Fibroblast of lung (primary cell): Measurements from ENCODE around the gene TNIK. TPM values are rescaled to one million over a fixed set of nuclear protein-coding genes. Genes with fewer than 3 reads are reported as not detected.

ENCODE experiments used
- DNase-seq, 2 donors: peaks; one replicate each; pipeline versions ENCODE4 v3.0.0 to v3.0.0-alpha.2; 2010; ENCODE audit warnings: low read depth in 2 of 2
- H2AFZ ChIP-seq: 2 replicates; pipeline ENCODE4 v1.5.1; 2012; ENCODE audit warnings: low read length, control low read depth, inconsistent platforms
- H3K27ac ChIP-seq: 2 replicates; pipeline ENCODE4 v1.5.1; 2011; ENCODE audit warnings: low read length, control low read depth; ENCODE audit not compliant: insufficient read depth
- H3K27me3 ChIP-seq: 2 replicates; pipeline ENCODE4 v1.5.1; 2011; ENCODE audit warnings: mild to moderate bottlenecking, low read length; ENCODE audit not compliant: control insufficient read depth, insufficient read depth
- H3K36me3 ChIP-seq: 2 replicates; pipeline ENCODE4 v1.5.1; 2011; ENCODE audit warnings: low read length; ENCODE audit not compliant: control insufficient read depth, insufficient read depth
- H3K4me1 ChIP-seq: 2 replicates; pipeline ENCODE4 v1.5.1; 2011; ENCODE audit warnings: low read length; ENCODE audit not compliant: control insufficient read depth, insufficient read depth; ENCODE audit errors: extremely low read depth
- H3K4me2 ChIP-seq: 2 replicates; pipeline ENCODE4 v1.5.1; 2011; ENCODE audit warnings: low read length, control low read depth; ENCODE audit not compliant: insufficient read depth; ENCODE audit errors: extremely low read depth
- H3K4me3 ChIP-seq, 4 experiments: fragments of 200-600 bp in 1 of 4; sonication (generic) in 1 of 4; replicated peaks in 1 of 4; 2 replicates each; pipeline ENCODE4 v1.5.1; 2011 to 2016; ENCODE audit warnings: low read length in 4 of 4, low read depth in 3 of 4, mild to moderate bottlenecking in 3 of 4, control low read depth in 2 of 4, inconsistent platforms in 1 of 4, mixed read lengths in 1 of 4; ENCODE audit not compliant: insufficient read depth in 1 of 4; ENCODE audit errors: control extremely low read depth in 1 of 4
- H3K79me2 ChIP-seq: 2 replicates; pipeline ENCODE4 v1.5.1; 2012; ENCODE audit warnings: mild to moderate bottlenecking, low read length, inconsistent platforms; ENCODE audit not compliant: control insufficient read depth, insufficient read depth
- H3K9ac ChIP-seq: 2 replicates; pipeline ENCODE4 v1.5.1; 2011; ENCODE audit warnings: mild to moderate bottlenecking, low read length, control low read depth; ENCODE audit not compliant: insufficient read depth
- H3K9me3 ChIP-seq: 2 replicates; pipeline ENCODE4 v1.5.1; 2012; ENCODE audit warnings: low read depth, low read length; ENCODE audit not compliant: control insufficient read depth, insufficient read depth
- H4K20me1 ChIP-seq: 2 replicates; pipeline ENCODE4 v1.5.1; 2011; ENCODE audit warnings: low read length; ENCODE audit not compliant: control insufficient read depth, insufficient read depth; ENCODE audit errors: extremely low read depth
- CTCF ChIP-seq, 2 donors: IDR thresholded peaks in 1 of 2; conservative IDR thresholded peaks in 1 of 2; 1 replicate in 1 of 2; 2 replicates in 1 of 2; pipeline ENCODE4 v1.5.1; 2011 to 2012; ENCODE audit warnings: low read length in 2 of 2, control low read depth in 1 of 2, inconsistent platforms in 1 of 2, low read depth in 1 of 2, mild to moderate bottlenecking in 1 of 2
- EZH2 ChIP-seq: IDR thresholded peaks from 2 replicates; pipeline ENCODE4 v1.5.1; 2012; ENCODE audit warnings: low read length, control low read depth, mild to moderate bottlenecking; ENCODE audit errors: missing control alignments
- polyA plus RNA-seq, 2 donors: library from polyadenylated mRNA; depleted of rRNA in 1 of 2; stranded (reverse) in 1 of 2; unstranded in 1 of 2; fragments of >200 nt; gene quantifications; 2 replicates each; pipeline ENCODE4 v1.2.1, GENCODE V29; 2011 to 2012; ENCODE audit warnings: missing spikeins in 1 of 2
- total RNA-seq: library from RNA; depleted of rRNA; stranded (reverse); fragments of >200 nt; gene quantifications from 2 replicates; pipeline ENCODE4 v1.2.1, GENCODE V29; 2014

TNIK gene
- total and polyA plus RNA-seq, 2 donors (not counting 1 experiment from before 2014, with no cell fraction given): 13.8 to 39.3 TPM

GRCh38 chr3:171432548-171432947 is 27.7 kb downstream of the TNIK start:
- Histone ChIP-seq H3K27me3 (no peaks in the 10 kb centered on the region), H3K36me3 (no peaks in the 10 kb centered on the region), H2AFZ (no peak overlapping the region), H4K20me1 (no peaks in the 10 kb centered on the region), H3K79me2 (peaks cover 4% of the 10 kb centered on the region), H3K4me3 (no peak overlapping the region), H3K9me3 (no peaks in the 10 kb centered on the region), H3K4me2 (no peak overlapping the region), H3K27ac (no peak overlapping the region), H3K9ac (no peak overlapping the region), H3K4me1 (no peaks in the 10 kb centered on the region)
- DNase-seq: no peak
- TF ChIP-seq EZH2 (no peak), CTCF (conservative IDR thresholded peaks at IDR 0.05 in 1 of 2, IDR thresholded peaks at IDR 0.05 in 1 of 2; ENCODE audit: low read depth in 1 of 2, low read length in 2 of 2) (no peak)

GRCh38 chr3:171431550-171431949 is 28.7 kb downstream of the TNIK start:
- no peaks in the 10 kb centered on the region for H3K4me1 ChIP-seq
- H3K4me2 ChIP-seq: no peak overlapping the region
- peaks cover 4% of the 10 kb centered on the region for H3K79me2 ChIP-seq
- no peaks in the 10 kb centered on the region for H3K36me3 ChIP-seq
- DNase-seq: no peak
- H3K9me3 ChIP-seq: no peaks in the 10 kb centered on the region
- no peak overlapping the region for H2AFZ ChIP-seq
- no peak overlapping the region for H3K4me3 ChIP-seq
- no peak overlapping the region for H3K27ac ChIP-seq
- no peak for TF ChIP-seq CTCF (conservative IDR thresholded peaks at IDR 0.05 in 1 of 2, IDR thresholded peaks at IDR 0.05 in 1 of 2; ENCODE audit: low read depth in 1 of 2, low read length in 2 of 2)
- TF ChIP-seq EZH2: no peak
- H3K9ac ChIP-seq: no peak overlapping the region
- H3K27me3 ChIP-seq: no peaks in the 10 kb centered on the region
- H4K20me1 ChIP-seq: no peaks in the 10 kb centered on the region

- Histone ChIP-seq H3K4me2 (no peak overlapping the region), H3K9ac (no peak overlapping the region), H3K4me1 (no peaks in the 10 kb centered on the region), H2AFZ (no peak overlapping the region), H3K79me2 (peaks cover 2% of the 10 kb centered on the region), H4K20me1 (no peaks in the 10 kb centered on the region), H3K36me3 (no peaks in the 10 kb centered on the region), H3K9me3 (no peaks in the 10 kb centered on the region), H3K27me3 (no peaks in the 10 kb centered on the region), H3K4me3 (no peak overlapping the region), H3K27ac (no peak overlapping the region)
- DNase-seq: no peak
- TF ChIP-seq EZH2 (no peak), CTCF (conservative IDR thresholded peaks at IDR 0.05 in 1 of 2, IDR thresholded peaks at IDR 0.05 in 1 of 2; ENCODE audit: low read depth in 1 of 2, low read length in 2 of 2) (no peak)
Observed at GRCh38 chr3:171430530-171430929, 29.7 kb downstream of the TNIK start.
